Forelimb muscle (tissue), 1 donor: Measurements from ENCODE around the gene INCA1. TPM values are rescaled to one million over a fixed set of nuclear protein-coding genes. Genes with fewer than 3 reads are reported as not detected.
"Not testable (repeated sequence)": the region's sequence is repeated elsewhere in the genome, so short reads cannot be mapped to it uniquely, and the experiment has no call there.

Experiments
- DNase-seq: peaks from one replicate; pipeline ENCODE4 v3.0.0-alpha.2; 2013; ENCODE audit warnings: low read depth
- polyA plus RNA-seq: library from polyadenylated mRNA; unstranded; fragments of 120-200 nt; gene quantifications from one replicate; pipeline ENCODE4 v1.2.1, GENCODE V29; 2013; ENCODE audit not compliant: insufficient read length

INCA1 gene, protein sequence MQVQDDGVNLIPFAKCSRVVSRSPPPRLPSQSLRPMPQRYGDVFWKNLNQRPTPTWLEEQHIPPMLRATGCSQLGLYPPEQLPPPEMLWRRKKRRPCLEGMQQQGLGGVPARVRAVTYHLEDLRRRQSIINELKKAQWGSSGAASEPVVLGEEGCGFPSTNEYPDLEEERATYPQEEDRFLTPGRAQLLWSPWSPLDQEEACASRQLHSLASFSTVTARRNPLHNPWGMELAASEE
- 5.0 TPM for polyA plus RNA-seq

DNA sequence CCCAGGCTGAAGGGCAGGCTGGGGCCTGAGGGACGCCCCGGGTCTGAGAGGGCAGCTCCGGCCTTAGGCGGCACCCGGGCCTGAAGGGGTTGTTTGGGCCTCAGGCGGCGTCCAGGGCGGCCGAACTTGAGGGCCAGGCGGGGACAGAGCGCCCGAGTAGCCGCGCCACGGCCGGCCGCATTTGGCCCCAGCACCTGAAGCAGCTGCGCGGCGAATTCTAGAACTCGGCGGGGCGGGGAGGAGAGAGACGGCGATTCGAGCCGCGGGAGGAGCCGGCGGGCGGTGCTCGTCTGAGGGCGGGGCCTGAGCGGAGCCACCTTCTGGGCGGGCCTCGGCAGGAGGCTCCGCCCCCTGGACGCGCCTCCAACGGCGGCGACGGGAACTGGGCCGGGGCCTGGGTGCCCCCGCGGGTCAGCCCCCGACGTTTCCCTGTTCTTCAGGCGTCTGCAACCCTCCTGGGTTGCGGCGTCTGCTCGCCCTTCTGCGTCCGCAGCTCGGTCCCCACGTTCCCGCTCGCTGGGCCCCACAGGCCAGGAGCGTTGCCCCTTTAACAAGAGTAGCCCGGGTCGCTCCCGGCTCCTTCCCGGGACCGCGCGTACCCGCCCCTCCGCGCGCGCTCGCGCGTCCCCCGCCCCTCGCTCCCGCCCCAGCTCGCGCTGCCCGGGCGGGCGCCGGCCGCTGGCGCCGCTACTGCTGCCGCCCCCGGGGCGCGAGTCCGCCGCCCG is at the start of gene INCA1, which contains the start of gene KIF1C:
TSS of gene INCA1 (minus strand) at position 221 of the 725 bp plus-strand sequence. CDS start 3,085 bp downstream, outside the sequence.
TSS of gene KIF1C (plus strand) at position 649 of the 725 bp plus-strand sequence. CDS start 2,297 bp downstream, outside the sequence.
- peak; percentile 74 for DNase-seq

DNA sequence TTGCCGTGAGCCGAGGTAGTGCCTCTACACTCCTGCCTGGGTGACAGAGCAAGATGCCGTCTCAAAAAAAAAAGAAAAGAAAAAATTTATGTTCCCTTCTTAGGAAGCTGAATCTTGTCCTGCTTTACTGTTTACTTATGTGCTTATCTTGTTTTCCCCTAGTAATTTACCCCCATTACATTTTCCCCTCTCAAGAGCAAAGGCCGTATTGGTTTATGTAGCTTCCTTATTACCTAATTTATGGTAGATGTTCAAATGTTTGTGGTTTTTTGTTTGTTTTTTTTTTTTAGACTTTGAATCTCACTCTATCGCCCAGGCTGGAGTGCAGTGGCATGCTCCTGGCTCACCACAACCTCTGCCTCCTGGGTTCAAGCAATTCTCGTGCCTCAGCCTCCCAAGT is 48.2 kb upstream of the INCA1 start:
- DNase-seq, result no peak

DNA sequence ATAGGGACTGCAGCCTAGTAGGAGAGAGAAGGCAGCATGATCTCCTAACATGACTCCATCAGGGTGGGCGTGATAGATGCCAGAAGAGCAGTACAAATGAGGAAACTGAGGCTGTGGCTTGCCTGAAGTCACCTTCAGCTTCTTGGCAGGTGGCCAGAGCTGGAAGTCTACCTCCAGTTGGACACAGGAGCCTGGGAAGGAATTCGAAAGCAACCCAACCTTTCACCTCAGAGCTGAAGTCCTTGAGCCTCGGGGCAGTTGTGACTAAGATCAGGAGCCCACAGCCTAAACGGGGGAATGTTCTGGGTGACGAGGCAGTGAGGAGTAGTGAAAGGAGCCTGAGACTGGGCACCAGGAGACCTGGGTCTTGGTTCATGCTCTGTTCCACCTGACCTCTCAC is 47.3 kb upstream of the INCA1 start:
- DNase-seq, result no peak

DNA sequence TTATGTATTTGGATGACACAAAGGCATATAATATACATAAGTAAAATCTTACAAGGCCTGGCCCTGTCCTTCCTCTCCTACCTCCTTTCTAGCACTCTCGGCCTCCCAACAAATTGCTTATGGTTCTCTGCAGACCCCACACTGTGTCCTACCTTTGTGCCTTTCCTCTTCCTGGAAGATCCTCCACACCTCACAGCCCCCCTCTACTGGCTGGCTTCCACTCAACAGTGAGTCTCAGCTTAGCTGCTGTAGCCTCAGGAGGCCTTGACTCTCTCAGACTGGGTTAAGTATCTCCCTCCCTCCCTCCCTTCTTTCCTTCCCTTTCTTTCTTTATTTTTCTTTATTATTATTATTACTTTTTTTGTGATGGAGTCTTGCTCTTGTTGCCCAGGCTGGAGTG is 46.2 kb upstream of the INCA1 start:
- DNase-seq, result no peak

DNA sequence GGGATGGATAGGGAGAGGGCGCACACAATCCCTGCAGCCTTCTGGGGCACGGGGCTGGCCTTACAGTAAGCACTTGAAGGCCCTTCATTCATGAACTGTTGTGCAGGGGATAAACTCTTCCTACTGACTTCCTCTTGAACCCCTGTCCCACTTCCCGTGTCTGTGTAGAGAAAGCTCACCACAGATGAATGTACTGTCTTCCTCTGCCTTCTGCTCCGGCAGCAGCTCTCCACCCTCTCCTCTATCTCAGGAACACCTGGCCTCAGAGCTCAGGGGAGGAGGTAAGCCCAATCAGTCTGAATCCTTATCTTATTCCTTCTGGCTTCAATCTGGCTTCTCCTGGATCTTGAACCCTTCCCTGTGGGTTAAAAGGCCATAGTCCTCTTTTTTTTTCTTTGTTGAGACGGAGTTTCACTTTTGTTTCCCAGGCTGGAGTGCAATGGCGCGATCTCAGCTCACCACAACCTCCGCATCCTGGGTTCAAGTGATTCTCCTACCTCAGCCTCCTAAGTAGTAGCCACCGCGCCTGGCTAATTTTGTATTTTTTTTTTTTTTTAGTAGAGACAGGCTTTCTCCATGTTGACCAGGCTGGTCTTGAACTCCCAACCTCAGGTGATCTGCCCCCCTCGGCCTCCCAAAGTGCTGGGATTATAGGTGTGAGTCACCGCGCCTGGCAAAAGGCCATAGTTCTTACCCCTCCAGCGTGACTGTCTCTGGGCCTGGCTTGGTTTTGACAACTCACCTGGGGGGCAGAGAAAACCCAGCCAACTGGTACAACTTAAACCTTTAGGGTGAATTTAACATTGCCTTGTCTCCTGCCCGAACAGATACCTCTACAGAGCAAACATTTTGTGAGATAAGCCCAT is 45.1 kb upstream of the INCA1 start:
- DNase-seq, result no peak

DNA sequence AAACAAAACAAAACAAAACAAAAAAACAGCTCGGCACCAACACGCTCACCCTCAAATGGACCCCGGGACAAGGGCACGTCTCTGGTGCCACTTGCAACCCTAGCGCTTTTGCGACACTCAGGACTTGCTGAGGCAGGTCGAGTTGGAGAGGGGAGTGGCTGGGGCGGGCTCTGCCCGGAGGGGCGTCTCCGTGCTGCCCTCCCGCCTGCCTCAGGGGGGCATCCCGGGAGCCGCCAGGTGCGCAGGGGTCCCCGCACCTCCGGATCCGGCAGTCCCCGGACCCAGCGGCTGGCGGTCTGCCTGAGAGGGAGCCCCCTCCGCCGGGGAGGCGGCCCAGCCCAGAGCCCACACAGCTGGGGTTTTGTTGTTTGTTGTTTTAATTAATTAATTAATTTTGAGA is 38.0 kb upstream of the INCA1 start, which contains the start of gene SLC52A1:
TSS of gene SLC52A1 (minus strand) at position 112 of the 400 bp plus-strand sequence. CDS start 820 bp downstream, outside the sequence.
- DNase-seq, result no peak

DNA sequence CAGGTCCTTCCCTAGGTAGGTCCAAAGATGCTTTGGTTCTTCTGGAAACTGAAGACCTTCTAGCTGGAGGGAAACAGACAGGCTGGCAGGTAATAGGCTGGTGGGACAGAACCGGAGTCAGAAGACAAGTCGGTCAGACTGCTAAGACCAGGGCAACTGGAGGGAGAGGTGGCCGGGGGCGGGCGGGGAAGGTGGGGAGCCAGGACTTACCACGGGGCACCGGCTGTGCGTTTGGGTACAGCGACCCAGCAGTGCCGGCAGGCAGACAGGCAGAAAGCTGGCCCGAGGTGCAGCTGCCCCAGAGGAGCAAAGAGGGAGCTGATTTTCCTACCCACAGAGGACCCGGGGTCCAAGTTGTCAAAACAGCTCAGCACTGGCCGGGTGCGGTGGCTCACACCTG is 37.3 kb upstream of the INCA1 start:
- no peak for DNase-seq

DNA sequence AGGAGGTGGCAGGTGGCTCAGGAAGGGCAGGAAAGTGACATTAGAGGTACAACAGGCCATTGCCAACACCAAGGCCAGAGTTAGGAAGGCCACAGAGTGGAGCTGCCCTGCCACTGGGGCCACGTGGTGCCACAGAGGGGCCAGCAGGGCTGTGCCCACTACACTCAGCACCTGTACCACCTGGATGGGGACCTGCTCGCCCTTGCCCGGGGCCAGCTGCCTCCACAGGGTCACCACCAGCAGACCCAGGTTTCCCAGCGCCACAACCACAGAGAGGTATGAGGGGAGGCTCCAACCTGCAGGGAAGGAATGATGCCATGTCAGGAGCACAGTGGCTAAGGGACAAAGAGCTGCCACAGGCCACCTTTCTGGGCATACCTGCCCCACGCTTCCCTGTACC is 36.7 kb upstream of the INCA1 start:
- no peak for DNase-seq

DNA sequence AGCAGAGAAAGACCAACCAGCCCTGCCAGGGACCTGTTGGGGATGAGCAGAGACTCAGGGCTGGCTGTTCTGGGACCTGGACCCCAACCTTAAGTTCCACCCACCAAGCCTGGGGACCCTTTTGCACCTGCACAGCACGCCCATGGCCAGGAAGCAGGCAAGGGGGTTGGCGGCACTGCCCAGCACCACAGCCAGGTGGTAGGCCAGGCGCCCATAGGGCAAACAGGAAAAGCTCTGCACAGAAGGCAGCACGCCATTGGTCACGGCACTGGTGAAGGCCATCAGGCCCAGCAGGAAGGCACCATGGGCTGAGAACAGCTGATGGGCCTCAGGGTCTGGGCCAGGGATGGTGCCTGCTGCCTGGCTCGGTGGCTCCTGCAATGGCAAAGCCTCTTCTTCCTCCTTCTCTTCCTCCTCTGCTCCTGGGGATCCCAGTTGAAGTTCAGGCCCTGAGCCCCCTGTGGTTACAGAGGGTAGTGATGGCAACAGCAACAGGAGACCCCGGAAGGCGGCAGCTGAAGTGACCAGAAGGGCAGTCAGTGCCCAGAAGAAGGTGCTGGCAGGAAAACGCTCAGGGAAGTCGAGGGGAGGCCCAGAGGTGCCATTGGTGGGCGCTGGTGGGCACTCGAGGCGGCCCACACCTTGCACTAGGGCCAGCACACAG is 36.2 kb upstream of the INCA1 start:
- no peak for DNase-seq

DNA sequence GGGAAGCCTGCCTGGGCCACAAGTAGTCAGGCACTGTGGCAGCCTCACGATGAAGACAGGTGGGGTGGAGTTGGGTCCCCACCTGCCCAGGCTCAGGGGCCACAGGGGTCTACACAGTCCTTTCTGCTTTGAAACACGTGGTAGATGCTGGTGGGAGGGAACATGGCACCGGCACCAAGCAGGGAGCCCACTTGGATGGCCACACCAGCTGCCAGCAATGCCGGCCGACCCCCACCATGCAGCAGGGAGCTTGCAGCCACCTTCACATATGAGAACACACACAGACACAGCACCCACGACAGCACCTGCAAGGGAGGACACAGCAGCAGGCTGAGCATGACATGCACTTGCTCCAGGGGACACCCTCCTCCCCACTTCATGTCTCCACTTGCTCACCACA is 35.5 kb upstream of the INCA1 start:
- DNase-seq, result no peak

DNA sequence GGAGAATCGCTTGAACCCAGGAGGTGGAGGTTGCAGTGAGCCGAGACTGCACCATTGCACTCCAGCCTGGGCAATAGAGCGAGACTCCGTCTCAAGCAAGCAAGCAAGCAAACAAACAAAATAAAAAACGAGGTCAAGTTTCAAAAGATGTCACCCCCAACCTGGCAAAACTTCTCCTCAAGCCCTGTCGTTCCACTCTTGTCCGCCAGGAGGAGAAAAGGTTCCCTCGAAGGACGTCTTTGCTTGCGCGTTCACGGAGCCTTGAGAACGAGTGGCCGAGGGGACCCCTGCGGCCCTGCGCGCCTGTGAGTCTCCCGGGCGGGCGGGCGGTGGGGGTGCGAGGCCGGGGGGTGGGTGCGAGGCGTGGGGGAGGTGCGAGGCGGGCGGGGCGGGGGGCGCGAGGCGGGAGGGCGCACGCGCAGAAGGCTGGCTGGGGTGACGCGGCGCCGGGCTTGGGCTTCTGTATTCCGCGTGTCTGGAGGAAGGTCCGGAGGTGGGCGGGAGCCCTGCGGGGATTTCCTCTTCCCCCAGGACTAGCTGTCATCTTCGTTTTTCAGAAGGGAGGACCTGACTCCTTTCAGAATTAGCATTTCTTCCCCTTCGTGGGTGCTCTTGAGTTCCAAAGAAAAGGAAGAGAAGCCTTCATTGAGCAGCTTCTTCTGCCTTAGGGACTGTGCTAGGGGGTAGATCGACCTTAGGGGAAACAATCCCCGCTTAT is 34.2 kb upstream of the INCA1 start:
- peak; percentile 59 for DNase-seq

DNA sequence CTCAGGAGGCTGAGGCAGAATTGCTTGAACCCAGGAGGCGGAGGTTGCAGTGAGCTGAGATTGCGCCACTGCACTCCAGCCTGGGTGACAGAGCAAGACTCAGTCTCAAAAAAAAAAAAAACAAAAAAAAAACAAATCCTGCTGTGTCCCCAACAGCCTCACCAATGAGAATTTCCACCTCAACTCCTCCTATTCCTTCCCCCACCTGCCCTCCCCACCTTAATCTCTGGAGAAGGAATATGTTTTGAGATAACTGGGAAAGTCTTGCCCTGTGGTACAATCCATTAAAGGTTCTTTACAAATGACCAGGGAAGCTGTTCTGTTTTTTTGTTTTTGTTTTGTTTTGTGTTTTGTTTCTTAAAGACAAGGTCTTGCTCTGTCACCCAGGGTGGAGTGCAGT is 32.8 kb upstream of the INCA1 start:
- DNase-seq, result not testable (repeated sequence)

DNA sequence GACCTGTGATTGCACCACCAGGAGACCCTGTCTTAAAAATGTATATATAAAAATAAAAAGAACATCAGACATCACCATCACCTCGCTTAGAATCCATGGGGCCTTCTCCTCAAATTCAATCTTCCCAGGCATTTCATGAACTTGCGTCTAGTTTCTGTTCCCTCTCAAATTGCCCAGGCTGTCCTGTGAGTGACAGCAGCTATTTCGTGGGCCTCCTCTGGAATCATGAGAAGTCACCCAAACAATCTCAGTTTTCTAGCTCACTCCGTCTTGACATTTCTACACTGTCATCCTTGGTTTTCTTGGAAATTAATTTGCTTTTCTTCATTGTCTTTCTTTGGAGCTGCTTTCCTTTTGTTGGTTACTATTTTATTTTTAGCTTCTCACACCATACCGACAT is 30.6 kb upstream of the INCA1 start:
- no peak for DNase-seq

DNA sequence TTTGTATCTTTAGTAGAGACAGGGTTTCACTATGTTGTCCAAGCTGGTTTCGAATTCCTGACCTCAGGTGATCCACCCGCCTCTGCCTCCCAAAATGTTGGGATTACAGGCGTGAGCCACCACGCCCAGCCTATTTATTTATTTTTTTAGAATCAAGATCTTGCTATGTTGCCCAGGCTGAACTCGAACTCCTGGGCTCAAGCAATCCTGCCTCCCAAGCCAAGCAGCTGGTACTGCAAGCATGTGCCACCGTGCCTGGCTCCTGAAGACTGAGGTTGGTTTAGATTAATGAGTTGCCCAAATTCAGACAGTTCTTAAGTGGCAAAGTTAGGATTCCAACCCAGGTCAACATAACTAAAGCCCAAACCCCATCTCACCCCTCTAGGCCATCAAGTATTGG is 30.0 kb upstream of the INCA1 start:
- no peak for DNase-seq

DNA sequence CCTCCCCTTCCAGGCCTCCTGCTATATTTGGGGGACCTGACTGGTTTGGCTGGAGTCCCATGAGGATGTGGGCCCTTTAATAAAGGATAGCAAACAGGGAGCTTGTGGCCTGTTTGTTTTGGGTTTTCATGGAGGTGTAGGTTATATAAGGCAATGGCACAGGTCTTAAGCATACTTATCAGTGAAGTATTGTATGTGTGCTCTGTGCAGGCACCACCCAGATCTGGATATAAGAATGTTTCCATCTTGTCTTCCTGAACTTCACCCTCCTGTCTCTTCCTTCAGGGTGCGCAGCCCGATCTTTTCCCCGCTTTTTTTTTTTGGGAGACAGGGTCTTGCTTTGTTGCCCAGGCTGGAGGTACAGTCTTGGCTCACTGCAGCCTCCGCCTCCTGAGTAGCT is 27.3 kb upstream of the INCA1 start:
- DNase-seq, result no peak

DNA sequence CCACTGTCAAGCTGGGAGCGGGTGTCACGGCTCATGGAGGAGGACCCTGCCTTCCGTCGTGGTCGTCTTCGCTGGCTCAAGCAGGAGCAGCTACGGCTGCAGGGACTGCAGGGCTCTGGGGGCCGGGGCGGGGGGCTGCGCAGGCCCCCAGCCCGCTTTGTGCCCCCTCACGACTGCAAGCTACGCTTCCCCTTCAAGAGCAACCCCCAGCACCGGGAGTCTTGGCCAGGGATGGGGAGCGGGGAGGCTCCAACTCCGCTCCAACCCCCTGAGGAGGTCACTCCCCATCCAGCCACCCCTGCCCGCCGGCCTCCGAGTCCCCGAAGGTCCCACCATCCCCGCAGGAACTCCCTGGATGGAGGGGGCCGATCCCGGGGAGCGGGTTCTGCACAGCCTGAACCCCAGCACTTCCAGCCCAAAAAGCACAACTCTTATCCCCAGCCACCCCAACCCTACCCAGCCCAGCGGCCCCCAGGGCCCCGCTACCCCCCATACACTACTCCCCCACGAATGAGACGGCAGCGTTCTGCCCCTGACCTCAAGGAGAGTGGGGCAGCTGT is 26.3 kb upstream of the INCA1 start:
- DNase-seq, result no peak

DNA sequence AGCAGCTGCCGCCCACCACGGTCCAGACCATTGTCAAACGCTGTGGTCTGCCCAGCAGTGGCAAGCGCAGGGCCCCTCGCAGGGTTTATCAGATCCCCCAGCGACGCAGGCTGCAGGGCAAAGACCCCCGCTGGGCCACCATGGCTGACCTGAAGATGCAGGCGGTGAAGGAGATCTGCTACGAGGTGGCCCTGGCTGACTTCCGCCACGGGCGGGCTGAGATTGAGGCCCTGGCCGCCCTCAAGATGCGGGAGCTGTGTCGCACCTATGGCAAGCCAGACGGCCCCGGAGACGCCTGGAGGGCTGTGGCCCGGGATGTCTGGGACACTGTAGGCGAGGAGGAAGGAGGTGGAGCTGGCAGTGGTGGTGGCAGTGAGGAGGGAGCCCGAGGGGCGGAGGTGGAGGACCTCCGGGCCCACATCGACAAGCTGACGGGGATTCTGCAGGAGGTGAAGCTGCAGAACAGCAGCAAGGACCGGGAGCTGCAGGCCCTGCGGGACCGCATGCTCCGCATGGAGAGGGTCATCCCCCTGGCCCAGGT is 24.9 kb upstream of the INCA1 start:
- DNase-seq, result no peak

DNA sequence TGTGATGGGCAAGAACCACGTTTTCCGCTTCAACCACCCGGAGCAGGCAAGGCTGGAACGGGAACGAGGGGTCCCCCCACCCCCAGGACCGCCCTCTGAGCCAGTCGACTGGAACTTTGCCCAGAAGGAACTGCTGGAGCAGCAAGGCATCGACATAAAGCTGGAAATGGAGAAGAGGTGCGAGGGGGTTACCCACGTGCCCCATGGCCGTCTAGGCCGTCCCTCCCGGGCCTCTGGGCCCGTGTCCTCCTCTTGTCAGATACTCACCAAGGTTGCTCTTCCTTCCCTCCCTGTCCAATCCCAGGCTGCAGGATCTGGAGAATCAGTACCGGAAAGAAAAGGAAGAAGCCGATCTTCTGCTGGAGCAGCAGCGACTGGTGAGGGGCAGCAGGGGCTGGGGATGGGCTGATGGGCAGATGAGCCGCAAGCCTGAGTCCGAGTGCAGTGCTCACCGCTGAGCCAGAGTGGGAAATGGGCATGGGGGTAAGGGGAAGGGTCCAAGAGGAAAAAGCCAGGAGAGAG is 23.2 kb upstream of the INCA1 start:
- no peak for DNase-seq

DNA sequence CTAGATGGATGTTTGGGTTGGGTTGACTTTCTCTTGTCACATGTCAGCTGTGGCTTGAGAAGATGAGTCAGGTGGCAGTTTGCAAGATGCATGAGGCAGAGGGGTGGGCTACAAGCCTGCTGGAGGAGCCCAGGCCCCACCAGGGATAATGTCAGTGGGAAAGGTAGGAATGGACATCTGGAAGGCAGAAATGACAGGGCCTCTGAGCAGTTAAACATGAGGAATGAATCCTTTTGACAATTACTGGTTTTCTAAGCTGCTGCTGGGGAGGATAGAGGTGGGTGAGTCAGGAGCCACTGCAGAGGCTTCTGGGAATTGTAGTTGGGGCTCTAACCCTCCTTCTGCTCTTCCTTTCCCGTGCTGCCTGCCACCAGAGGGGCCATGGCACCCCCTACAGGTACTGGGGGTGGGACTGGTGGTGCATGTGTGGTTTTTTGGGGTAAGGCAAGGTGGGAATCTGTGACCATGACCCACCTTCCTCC is 22.2 kb upstream of the INCA1 start:
- DNase-seq, result no peak

DNA sequence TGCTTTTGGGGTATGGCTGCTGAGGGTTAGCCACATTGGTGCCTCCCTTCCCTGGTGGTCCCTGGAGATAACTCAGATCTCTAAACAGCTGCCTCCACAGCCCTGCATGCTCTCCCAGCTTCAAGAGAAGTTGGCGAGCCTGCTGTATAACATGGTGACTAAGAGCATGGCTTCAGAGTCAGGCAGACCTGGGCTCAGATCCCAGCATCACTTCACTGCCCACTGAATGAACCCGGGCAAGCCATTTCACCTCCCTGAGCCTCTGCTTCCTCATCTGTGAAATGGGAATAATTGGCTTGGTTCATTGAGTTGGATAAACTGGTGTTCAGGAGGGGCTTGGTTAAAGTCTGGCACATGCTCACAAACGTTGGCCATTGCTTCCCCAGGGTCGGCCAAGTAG is 17.0 kb upstream of the INCA1 start:
- DNase-seq, result no peak
